ENCODE measurements around the gene SPATA31D1. TPM values are rescaled to one million over a fixed set of nuclear protein-coding genes. Genes with fewer than 3 reads are reported as not detected.

The SPATA31D1 gene
- total RNA-seq, 1 experiment from 2014 or later = not detected

- TF ChIP-seq, protein P1, sequence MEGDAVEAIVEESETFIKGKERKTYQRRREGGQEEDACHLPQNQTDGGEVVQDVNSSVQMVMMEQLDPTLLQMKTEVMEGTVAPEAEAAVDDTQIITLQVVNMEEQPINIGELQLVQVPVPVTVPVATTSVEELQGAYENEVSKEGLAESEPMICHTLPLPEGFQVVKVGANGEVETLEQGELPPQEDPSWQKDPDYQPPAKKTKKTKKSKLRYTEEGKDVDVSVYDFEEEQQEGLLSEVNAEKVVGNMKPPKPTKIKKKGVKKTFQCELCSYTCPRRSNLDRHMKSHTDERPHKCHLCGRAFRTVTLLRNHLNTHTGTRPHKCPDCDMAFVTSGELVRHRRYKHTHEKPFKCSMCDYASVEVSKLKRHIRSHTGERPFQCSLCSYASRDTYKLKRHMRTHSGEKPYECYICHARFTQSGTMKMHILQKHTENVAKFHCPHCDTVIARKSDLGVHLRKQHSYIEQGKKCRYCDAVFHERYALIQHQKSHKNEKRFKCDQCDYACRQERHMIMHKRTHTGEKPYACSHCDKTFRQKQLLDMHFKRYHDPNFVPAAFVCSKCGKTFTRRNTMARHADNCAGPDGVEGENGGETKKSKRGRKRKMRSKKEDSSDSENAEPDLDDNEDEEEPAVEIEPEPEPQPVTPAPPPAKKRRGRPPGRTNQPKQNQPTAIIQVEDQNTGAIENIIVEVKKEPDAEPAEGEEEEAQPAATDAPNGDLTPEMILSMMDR (IDR thresholded peaks at IDR 0.05; ENCODE audit: unreplicated experiment) = no peak
Observed at GRCh38 chr9:82024908-82025307, 36.3 kb downstream of the SPATA31D1 start.

GRCh38 chr9:82031538-82032280, 43.1 kb downstream of the SPATA31D1 start:
- TF ChIP-seq, protein P1 (IDR thresholded peaks at IDR 0.05; ENCODE audit: unreplicated experiment) = no peak
- H3K27ac Mint-ChIP-seq (ENCODE audit: low read depth, unreplicated experiment) = peak overlapping the region; percentile 43
- peaks cover 9% of the 10 kb centered on the region for H3K4me1 Mint-ChIP-seq (ENCODE audit: insufficient read depth, unreplicated experiment)
- CTCF ChIA-PET = interaction anchor here (0.5 to 1.0 kb wide), 5 partner anchors 12 to 930 kb away, joined by 3 to 6 read pairs (median 4); no protein-coding TSS in a partner anchor
- no peak overlapping the region for H3K4me3 Mint-ChIP-seq (ENCODE audit: unreplicated experiment)
- H3K9me3 Mint-ChIP-seq (ENCODE audit: unreplicated experiment) = no peaks in the 10 kb centered on the region
- no peaks in the 10 kb centered on the region for H3K27me3 Mint-ChIP-seq (ENCODE audit: insufficient read depth, unreplicated experiment)
- DNase-seq (ENCODE audit: unreplicated experiment) = peak; percentile 92
- BruUV-seq (replicated peaks) = no TSS peak
- intact Hi-C loops (cut with micrococcal nuclease) = no loop called here
- POLR2A ChIA-PET = interaction anchor here (1.1 to 1.7 kb wide), 6 partner anchors 11 to 342 kb away, joined by 3 to 8 read pairs (median 5); partner anchors contain the start of gene TLE1
- H3K36me3 Mint-ChIP-seq (ENCODE audit: insufficient read depth, unreplicated experiment) = no peaks in the 10 kb centered on the region

More at GRCh38 chr9:82024908-82025307, 36.3 kb downstream of the SPATA31D1 start:
- H3K27ac Mint-ChIP-seq (ENCODE audit: low read depth, unreplicated experiment) = no peak overlapping the region
- H3K27me3 Mint-ChIP-seq (ENCODE audit: insufficient read depth, unreplicated experiment) = no peaks in the 10 kb centered on the region
- H3K4me1 Mint-ChIP-seq (ENCODE audit: insufficient read depth, unreplicated experiment) = peaks cover 13% of the 10 kb centered on the region
- H3K9me3 Mint-ChIP-seq (ENCODE audit: unreplicated experiment) = no peaks in the 10 kb centered on the region
- ChIA-PET POLR2A (interaction anchor here (0.6 kb wide), 1 partner anchor 248 kb away, joined by 3 read pairs; no protein-coding TSS in a partner anchor), CTCF (interaction anchor here (0.5 kb wide), 1 partner anchor 1520 kb away, joined by 4 read pairs; no protein-coding TSS in a partner anchor)
- H3K36me3 Mint-ChIP-seq (ENCODE audit: insufficient read depth, unreplicated experiment) = no peaks in the 10 kb centered on the region
- DNase-seq (ENCODE audit: unreplicated experiment) = no peak
- no peak overlapping the region for H3K4me3 Mint-ChIP-seq (ENCODE audit: unreplicated experiment)
- intact Hi-C loops (cut with micrococcal nuclease) = loop anchor here (10.0 kb wide), 1 partner anchor 340 kb away; the partner anchor contains the start of gene TLE1
- BruUV-seq (replicated peaks) = no TSS peak

GRCh38 chr9:82034956-82035731, 46.6 kb downstream of the SPATA31D1 start:
- TF ChIP-seq, protein P1 (IDR thresholded peaks at IDR 0.05; ENCODE audit: unreplicated experiment) = no peak
- H3K27me3 Mint-ChIP-seq (ENCODE audit: insufficient read depth, unreplicated experiment) = no peaks in the 10 kb centered on the region
- H3K4me3 Mint-ChIP-seq (ENCODE audit: unreplicated experiment) = no peak overlapping the region
- peaks cover 9% of the 10 kb centered on the region for H3K4me1 Mint-ChIP-seq (ENCODE audit: insufficient read depth, unreplicated experiment)
- DNase-seq (ENCODE audit: unreplicated experiment) = no peak
- ChIA-PET CTCF (interaction anchor here (0.7 kb wide), 1 partner anchor 421 kb away, joined by 3 read pairs; no protein-coding TSS in a partner anchor), POLR2A (no interaction called here)
- H3K36me3 Mint-ChIP-seq (ENCODE audit: insufficient read depth, unreplicated experiment) = no peaks in the 10 kb centered on the region
- BruUV-seq (replicated peaks) = no TSS peak
- intact Hi-C loops (cut with micrococcal nuclease) = no loop called here
- no peak overlapping the region for H3K27ac Mint-ChIP-seq (ENCODE audit: low read depth, unreplicated experiment)
- H3K9me3 Mint-ChIP-seq (ENCODE audit: unreplicated experiment) = no peaks in the 10 kb centered on the region

DNA sequence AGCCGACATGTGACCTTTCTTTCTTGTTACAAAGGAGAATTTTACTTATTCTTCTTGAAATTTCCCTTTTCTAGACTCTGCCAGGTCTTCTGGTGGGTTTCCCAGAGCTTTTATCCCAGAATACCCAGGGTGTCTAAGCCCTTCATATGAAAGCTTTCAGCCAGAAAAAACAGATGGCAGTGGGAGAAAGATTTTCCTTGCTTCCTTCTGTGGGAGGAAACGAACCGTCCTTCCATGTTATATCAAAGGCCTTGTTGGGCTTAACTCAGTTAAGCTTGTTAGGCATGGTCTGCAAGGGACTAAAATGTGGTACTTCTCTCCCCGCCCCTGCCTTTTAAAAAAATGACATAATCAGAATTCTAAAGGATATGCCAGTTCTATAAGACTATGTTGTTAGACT, 47.5 kb downstream of the SPATA31D1 start:
- Mint-ChIP-seq H3K9me3 (ENCODE audit: unreplicated experiment) (no peaks in the 10 kb centered on the region), H3K4me1 (ENCODE audit: insufficient read depth, unreplicated experiment) (peaks cover 9% of the 10 kb centered on the region), H3K36me3 (ENCODE audit: insufficient read depth, unreplicated experiment) (no peaks in the 10 kb centered on the region), H3K27ac (ENCODE audit: low read depth, unreplicated experiment) (no peak overlapping the region), H3K4me3 (ENCODE audit: unreplicated experiment) (no peak overlapping the region), H3K27me3 (ENCODE audit: insufficient read depth, unreplicated experiment) (no peaks in the 10 kb centered on the region)
- CTCF ChIA-PET = interaction anchor here (0.6 to 0.7 kb wide), 2 partner anchors 297 to 1068 kb away, joined by 3 read pairs; no protein-coding TSS in a partner anchor
- DNase-seq (ENCODE audit: unreplicated experiment) = no peak
- intact Hi-C loops (cut with micrococcal nuclease) = no loop called here
- no TSS peak for BruUV-seq (replicated peaks)
- POLR2A ChIA-PET = no interaction called here
- TF ChIP-seq, protein P1 (IDR thresholded peaks at IDR 0.05; ENCODE audit: unreplicated experiment) = no peak

All from MCF 10A (cell line).